Left ventricle myocardium inferior (tissue), 1 donor: ENCODE measurements around the gene AGAP1. TPM values are rescaled to one million over a fixed set of nuclear protein-coding genes. Genes with fewer than 3 reads are reported as not detected.

Experiments
- DNase-seq: peaks from one replicate; pipeline ENCODE4 v3.0.0-alpha.2; 2020
- H3K27ac ChIP-seq: fragments of 200-600 bp; replicated peaks from 2 replicates; pipeline ENCODE4 v1.8.0; 2021
- H3K27me3 ChIP-seq: fragments of 200-600 bp; 2 replicates; pipeline ENCODE4 v1.8.0; 2021; ENCODE audit warnings: low read depth
- H3K36me3 ChIP-seq: fragments of 200-600 bp; 2 replicates; pipeline ENCODE4 v1.8.0; 2021
- H3K4me1 ChIP-seq: fragments of 200-600 bp; 2 replicates; pipeline ENCODE4 v1.8.0; 2021
- H3K4me3 ChIP-seq: fragments of 200-600 bp; 2 replicates; pipeline ENCODE4 v1.8.0; 2021; ENCODE audit warnings: mild to moderate bottlenecking, moderate library complexity
- H3K9me3 ChIP-seq: fragments of 200-600 bp; replicated peaks from 2 replicates; pipeline ENCODE4 v1.8.0; 2021
- intact Hi-C: fragments of 100-400 bp; cut with micrococcal nuclease; formaldehyde crosslinking; loops from one replicate; pipeline ENCODE4 v1.11.0; 2022
- total RNA-seq: library from RNA; stranded (reverse); fragmentation: NEBNext Ultra II Directional; extraction: Animal tissue kit (Norgen Biotek cat#: 25700); gene quantifications from one replicate; pipeline ENCODE4 v1.2.1, GENCODE V29; 2021
- TF ChIP-seq, protein P1 (sequence below): fragments of 200-600 bp; IDR thresholded peaks from 2 replicates; pipeline ENCODE4 v1.8.0; 2021; ENCODE audit warnings: antibody characterized with exemption, mild to moderate bottlenecking, borderline replicate concordance
- donor health status: DM: no; HTN: yes; CAD: no; lungs with severe emphysema.

AGAP1 gene
- total RNA-seq, 1 donor from 2014 or later = 18.1 TPM

GRCh38 chr2:235619544-235619943 is 125.7 kb downstream of the AGAP1 start:
- Histone ChIP-seq H3K4me3 (no peak overlapping the region), H3K9me3 (no peaks in the 10 kb centered on the region), H3K4me1 (peaks cover 38% of the 10 kb centered on the region), H3K27me3 (no peaks in the 10 kb centered on the region), H3K36me3 (no peaks in the 10 kb centered on the region), H3K27ac (no peak overlapping the region)
- no peak for DNase-seq
- intact Hi-C loops = no loop called here
- TF ChIP-seq, protein P1, sequence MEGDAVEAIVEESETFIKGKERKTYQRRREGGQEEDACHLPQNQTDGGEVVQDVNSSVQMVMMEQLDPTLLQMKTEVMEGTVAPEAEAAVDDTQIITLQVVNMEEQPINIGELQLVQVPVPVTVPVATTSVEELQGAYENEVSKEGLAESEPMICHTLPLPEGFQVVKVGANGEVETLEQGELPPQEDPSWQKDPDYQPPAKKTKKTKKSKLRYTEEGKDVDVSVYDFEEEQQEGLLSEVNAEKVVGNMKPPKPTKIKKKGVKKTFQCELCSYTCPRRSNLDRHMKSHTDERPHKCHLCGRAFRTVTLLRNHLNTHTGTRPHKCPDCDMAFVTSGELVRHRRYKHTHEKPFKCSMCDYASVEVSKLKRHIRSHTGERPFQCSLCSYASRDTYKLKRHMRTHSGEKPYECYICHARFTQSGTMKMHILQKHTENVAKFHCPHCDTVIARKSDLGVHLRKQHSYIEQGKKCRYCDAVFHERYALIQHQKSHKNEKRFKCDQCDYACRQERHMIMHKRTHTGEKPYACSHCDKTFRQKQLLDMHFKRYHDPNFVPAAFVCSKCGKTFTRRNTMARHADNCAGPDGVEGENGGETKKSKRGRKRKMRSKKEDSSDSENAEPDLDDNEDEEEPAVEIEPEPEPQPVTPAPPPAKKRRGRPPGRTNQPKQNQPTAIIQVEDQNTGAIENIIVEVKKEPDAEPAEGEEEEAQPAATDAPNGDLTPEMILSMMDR = no peak

DNA sequence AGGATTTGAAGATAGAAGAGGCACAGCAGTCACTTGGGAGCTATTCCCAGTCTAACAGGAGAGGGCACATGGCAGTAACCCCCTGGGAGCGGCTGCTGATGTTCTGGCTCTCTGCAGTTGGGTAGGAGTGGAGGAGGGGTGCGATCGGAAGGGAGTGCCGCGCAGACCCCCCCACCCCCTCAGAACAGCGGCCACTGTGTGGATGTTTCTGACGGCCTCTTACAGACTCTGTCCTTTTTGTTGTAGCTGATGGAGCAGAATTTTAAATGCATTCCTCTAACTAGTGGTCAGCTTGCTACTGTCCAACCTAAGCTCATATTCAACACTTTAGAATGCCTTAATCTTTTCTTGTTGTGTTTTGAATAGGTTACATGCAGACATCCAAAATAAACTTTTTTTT is 127.9 kb downstream of the AGAP1 start:
- TF ChIP-seq, protein P1 = no peak
- Histone ChIP-seq H3K27me3 (no peaks in the 10 kb centered on the region), H3K9me3 (no peaks in the 10 kb centered on the region), H3K27ac (no peak overlapping the region), H3K4me1 (peaks cover 17% of the 10 kb centered on the region), H3K36me3 (no peaks in the 10 kb centered on the region), H3K4me3 (no peak overlapping the region)
- intact Hi-C loops = no loop called here
- no peak for DNase-seq

DNA sequence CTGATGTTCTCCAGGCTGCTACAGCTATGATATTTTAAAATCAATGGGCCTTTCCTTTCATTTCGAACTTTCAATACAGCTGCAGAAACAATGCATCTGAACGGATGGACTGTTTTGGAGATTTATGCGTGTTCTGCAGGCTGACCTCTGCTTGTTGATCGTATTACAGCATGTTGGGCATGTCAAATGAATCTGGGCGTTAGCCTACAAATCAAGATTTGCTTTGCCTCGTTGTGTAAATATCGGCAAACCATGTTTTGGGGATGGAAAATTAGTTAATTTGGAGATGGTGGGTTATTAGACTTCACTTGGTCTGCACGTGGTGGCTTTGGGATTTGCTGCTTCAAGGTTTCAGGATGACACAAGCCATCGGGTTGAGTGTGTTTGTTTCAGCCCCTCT is 129.3 kb downstream of the AGAP1 start:
- Histone ChIP-seq H3K4me1 (peaks cover 19% of the 10 kb centered on the region), H3K36me3 (no peaks in the 10 kb centered on the region), H3K27me3 (no peaks in the 10 kb centered on the region), H3K9me3 (no peaks in the 10 kb centered on the region), H3K4me3 (no peak overlapping the region), H3K27ac (no peak overlapping the region)
- no peak for DNase-seq
- intact Hi-C loops = no loop called here
- TF ChIP-seq, protein P1 = no peak

DNA sequence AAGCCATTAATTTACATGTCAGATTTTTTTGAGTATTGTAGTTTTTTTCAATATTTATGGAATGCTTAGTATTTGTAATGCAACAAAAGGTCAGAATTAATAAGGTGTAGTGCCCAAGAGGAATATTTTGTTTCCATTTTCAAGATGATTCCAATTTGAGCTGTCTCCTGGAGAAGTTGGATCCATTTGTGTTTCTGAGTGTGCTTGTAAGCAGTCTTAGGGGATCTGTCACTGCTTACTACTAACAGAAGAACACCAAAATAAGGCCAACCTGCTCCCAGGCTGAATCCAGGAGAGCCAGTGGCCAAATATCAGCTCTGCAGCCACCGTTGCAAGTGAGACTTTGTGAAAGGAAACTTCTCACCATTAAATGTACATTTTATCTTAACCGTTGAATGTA is 129.9 kb downstream of the AGAP1 start:
- no peaks in the 10 kb centered on the region for H3K9me3 ChIP-seq
- DNase-seq = no peak
- H3K36me3 ChIP-seq = no peaks in the 10 kb centered on the region
- no peaks in the 10 kb centered on the region for H3K27me3 ChIP-seq
- H3K27ac ChIP-seq = no peak overlapping the region
- H3K4me3 ChIP-seq = no peak overlapping the region
- TF ChIP-seq, protein P1 = no peak
- intact Hi-C loops = no loop called here
- peaks cover 22% of the 10 kb centered on the region for H3K4me1 ChIP-seq

DNA sequence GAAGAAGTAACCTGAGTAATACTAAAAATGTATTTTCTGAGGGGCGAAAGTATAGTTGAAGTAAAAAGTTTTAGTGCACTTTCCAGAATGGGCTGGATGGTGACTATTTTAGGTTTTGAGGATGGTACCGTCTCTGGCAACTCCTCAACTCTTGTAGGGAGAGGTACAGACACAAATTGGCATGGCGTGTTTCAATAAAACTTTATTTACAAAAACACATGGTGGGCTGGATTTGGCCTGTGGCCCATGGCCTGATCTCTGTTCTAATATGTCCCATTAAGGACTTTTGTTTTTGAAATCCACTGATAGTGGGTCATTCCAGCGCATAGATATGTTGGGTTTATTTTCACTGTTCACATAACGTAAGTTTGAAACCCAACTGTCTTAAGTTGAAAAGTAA is 132.8 kb downstream of the AGAP1 start:
- H3K27ac ChIP-seq = no peak overlapping the region
- H3K36me3 ChIP-seq = no peaks in the 10 kb centered on the region
- H3K27me3 ChIP-seq = no peaks in the 10 kb centered on the region
- TF ChIP-seq, protein P1 = no peak
- no peak overlapping the region for H3K4me3 ChIP-seq
- DNase-seq = no peak
- intact Hi-C loops = no loop called here
- peaks cover 18% of the 10 kb centered on the region for H3K4me1 ChIP-seq
- H3K9me3 ChIP-seq = no peaks in the 10 kb centered on the region

GRCh38 chr2:235627682-235628081 is 133.8 kb downstream of the AGAP1 start:
- Histone ChIP-seq H3K36me3 (no peaks in the 10 kb centered on the region), H3K4me1 (peaks cover 18% of the 10 kb centered on the region), H3K27ac (peak overlapping the region; percentile 71), H3K27me3 (no peaks in the 10 kb centered on the region), H3K9me3 (no peaks in the 10 kb centered on the region), H3K4me3 (no peak overlapping the region)
- TF ChIP-seq, protein P1 = no peak
- no peak for DNase-seq
- intact Hi-C loops = no loop called here
